ENCODE measurements around the gene LYRM7. TPM values are rescaled to one million over a fixed set of nuclear protein-coding genes. Genes with fewer than 3 reads are reported as not detected.

LYRM7 gene
- total RNA-seq, 1 experiment from 2014 or later = 12.1 TPM

- BruUV-seq (replicated peaks) = no TSS peak
- ChIA-PET CTCF (no interaction called here), POLR2A (no interaction called here)
- Histone ChIP-seq H3K4me3 (ENCODE audit: low read depth in 2 of 2, low read length in 2 of 2) (no peak overlapping the region), H3K4me1 (ENCODE audit: control insufficient read depth, insufficient read depth, low read length) (0 out of 2 replicates have a peak, but pooled peaks cover 4% of the 10 kb centered on the region), H3K36me3 (ENCODE audit: control insufficient read depth, insufficient read depth, low read length) (no peaks in the 10 kb centered on the region), H3K27me3 (ENCODE audit: control insufficient read depth, insufficient read depth, low read length) (no peaks in the 10 kb centered on the region), H3K9me3 (ENCODE audit: control insufficient read depth, insufficient read depth, low read depth, low read length) (peaks cover 5% of the 10 kb centered on the region; the same call in 1 of the 2 replicates), H3K27ac (ENCODE audit: low read length) (no peak overlapping the region)
- DNase-seq (ENCODE audit: low read depth, low spot score) (no peak), ATAC-seq (no peak; the same call in 1 of the 2 replicates)
- in situ Hi-C loops (cut with HindIII; ENCODE audit: low pct_unique_long_range_greater_than_20kb, low sequenced_read_pairs) (no loop called here), intact Hi-C loops (cut with micrococcal nuclease; ENCODE audit: unreplicated experiment) (no loop called here)
- TF ChIP-seq SIN3A (IDR thresholded peaks at IDR 0.05; ENCODE audit: borderline replicate concordance, insufficient read depth, low read depth, low read length) = no peak
- TF ChIP-seq, protein P1, sequence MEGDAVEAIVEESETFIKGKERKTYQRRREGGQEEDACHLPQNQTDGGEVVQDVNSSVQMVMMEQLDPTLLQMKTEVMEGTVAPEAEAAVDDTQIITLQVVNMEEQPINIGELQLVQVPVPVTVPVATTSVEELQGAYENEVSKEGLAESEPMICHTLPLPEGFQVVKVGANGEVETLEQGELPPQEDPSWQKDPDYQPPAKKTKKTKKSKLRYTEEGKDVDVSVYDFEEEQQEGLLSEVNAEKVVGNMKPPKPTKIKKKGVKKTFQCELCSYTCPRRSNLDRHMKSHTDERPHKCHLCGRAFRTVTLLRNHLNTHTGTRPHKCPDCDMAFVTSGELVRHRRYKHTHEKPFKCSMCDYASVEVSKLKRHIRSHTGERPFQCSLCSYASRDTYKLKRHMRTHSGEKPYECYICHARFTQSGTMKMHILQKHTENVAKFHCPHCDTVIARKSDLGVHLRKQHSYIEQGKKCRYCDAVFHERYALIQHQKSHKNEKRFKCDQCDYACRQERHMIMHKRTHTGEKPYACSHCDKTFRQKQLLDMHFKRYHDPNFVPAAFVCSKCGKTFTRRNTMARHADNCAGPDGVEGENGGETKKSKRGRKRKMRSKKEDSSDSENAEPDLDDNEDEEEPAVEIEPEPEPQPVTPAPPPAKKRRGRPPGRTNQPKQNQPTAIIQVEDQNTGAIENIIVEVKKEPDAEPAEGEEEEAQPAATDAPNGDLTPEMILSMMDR (IDR thresholded peaks at IDR 0.05) = no peak
Observed at GRCh38 chr5:131242728-131243255, 72.0 kb downstream of the LYRM7 start.

GRCh38 chr5:131245312-131245711 is 74.6 kb downstream of the LYRM7 start:
- Histone ChIP-seq H3K4me3 (ENCODE audit: low read depth in 2 of 2, low read length in 2 of 2) (no peak overlapping the region), H3K27me3 (ENCODE audit: control insufficient read depth, insufficient read depth, low read length) (no peaks in the 10 kb centered on the region), H3K4me1 (ENCODE audit: control insufficient read depth, insufficient read depth, low read length) (0 out of 2 replicates have a peak, but pooled peaks cover 2% of the 10 kb centered on the region), H3K9me3 (ENCODE audit: control insufficient read depth, insufficient read depth, low read depth, low read length) (peaks cover 5% of the 10 kb centered on the region; the same call in 1 of the 2 replicates), H3K36me3 (ENCODE audit: control insufficient read depth, insufficient read depth, low read length) (no peaks in the 10 kb centered on the region), H3K27ac (ENCODE audit: low read length) (no peak overlapping the region)
- ChIA-PET POLR2A (no interaction called here), CTCF (no interaction called here)
- BruUV-seq (replicated peaks) = no TSS peak
- TF ChIP-seq, protein P1 (IDR thresholded peaks at IDR 0.05) = no peak
- TF ChIP-seq POLR2AphosphoS5 (IDR thresholded peaks at IDR 0.05; ENCODE audit: low read depth, low read length) = no peak
- TF ChIP-seq TCF7L2 (IDR thresholded peaks at IDR 0.05; ENCODE audit: low read depth, low read length) = no peak
- no peak for TF ChIP-seq SIN3A (IDR thresholded peaks at IDR 0.05; ENCODE audit: borderline replicate concordance, insufficient read depth, low read depth, low read length)
- no peak for TF ChIP-seq REST (IDR thresholded peaks at IDR 0.05; ENCODE audit: insufficient read depth in 1 of 2, low read depth in 2 of 2, low read length in 1 of 2)
- ATAC-seq = no peak
- intact Hi-C loops (cut with micrococcal nuclease; ENCODE audit: unreplicated experiment) = no loop called here
- in situ Hi-C loops (cut with HindIII; ENCODE audit: low pct_unique_long_range_greater_than_20kb, low sequenced_read_pairs) = no loop called here
- no peak for DNase-seq (ENCODE audit: low read depth, low spot score)

Measured in Panc1 (cell line).